T1000 (cell line): Measurements from ENCODE around the gene MBTD1.
"Not testable (repeated sequence)": the region's sequence is repeated elsewhere in the genome, so short reads cannot be mapped to it uniquely, and the experiment has no call there.

Source experiments
- DNase-seq: peaks from one replicate; lab custom pipeline; 2025; ENCODE audit warnings: mixed read lengths; lab: John Stamatoyannopoulos, UW

MBTD1 gene

DNA sequence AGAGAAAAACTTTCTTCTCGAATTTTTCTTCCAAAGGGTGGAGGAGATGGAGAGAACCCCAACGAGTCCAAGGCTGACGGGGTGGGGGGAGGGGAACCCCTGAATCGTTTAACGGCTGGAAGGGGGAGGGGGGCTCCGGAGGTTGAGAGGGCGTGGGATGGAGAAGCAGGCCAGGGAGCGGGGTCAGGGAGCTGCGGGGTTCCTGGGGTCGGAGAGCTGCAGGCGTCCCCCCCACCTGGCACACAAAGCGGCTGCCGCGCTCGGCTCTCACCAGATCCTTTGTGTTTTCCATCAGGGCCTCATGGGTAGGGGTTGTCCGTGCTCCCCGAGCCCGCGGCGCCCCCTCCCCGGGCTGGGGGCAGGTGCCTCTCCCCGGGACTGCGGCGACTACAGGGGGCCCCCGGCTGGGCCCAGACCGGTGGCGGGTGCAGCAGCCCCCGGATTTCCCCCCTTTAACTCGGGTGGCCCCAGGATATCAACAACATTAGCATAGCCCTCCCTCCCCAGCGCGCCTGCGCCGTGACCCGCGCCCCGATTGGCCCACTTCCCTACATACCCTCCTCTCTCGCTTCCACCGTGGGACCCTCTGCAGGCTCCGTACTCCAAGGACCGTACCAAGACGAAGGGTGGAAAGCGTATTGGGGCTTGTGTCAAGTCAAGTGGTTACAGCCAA is at the start of gene MBTD1:
MBTD1 (minus strand) TSS at position 486 of the 673 bp plus-strand sequence. CDS start 34,888 bp downstream, outside the sequence.
- peak; percentile 93 for DNase-seq

DNA sequence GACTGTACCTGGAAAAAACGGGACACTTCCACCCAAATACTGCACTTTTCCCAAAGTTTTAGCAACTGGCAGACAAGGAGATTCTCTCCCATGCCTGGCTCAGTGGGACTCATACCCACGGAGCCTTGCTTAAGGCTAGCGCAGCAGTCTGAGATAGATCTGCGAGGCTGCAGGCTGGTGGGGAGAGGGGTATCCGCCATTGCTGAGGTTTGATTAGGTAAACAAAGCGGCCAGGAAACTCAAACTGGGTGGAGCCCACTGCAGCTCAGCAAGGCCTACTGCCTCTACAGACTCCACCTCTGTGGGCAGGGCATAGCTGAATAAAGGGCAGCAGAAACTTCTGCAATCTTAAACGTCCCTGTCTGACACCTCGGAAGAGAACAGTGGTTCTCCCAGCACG is 45.3 kb upstream of the MBTD1 start:
- no peak for DNase-seq

DNA sequence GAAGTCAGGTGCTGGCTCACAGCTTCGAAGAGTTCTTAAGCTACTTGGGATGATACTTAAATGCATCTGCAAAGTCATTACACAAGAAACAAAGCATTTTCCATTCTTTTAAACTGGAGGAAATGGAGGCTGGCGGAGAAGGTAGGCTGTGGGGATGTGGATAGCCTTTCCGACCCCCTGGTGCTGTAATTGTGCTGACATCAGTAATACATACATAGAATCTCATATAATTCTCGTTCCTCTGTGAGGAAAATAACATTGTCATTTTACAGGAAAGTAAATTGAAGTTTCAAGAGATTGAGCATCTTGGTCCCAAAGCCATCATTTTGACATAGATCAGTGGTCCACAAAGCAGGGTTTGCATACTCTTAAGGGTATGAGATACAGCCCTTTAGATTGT is 40.0 kb upstream of the MBTD1 start:
- no peak for DNase-seq

GRCh38 chr17:51298508-51299371 is 38.9 kb upstream of the MBTD1 start:
- DNase-seq = no peak

GRCh38 chr17:51294338-51294737 is 34.5 kb upstream of the MBTD1 start:
- not testable (repeated sequence) for DNase-seq

GRCh38 chr17:51289696-51290111 is 29.9 kb upstream of the MBTD1 start:
- DNase-seq = no peak

GRCh38 chr17:51287412-51287811 is 27.6 kb upstream of the MBTD1 start:
- no peak for DNase-seq

GRCh38 chr17:51279183-51279582 is 19.3 kb upstream of the MBTD1 start:
- no peak for DNase-seq

GRCh38 chr17:51275381-51275780 is 15.5 kb upstream of the MBTD1 start:
- DNase-seq = no peak

DNA sequence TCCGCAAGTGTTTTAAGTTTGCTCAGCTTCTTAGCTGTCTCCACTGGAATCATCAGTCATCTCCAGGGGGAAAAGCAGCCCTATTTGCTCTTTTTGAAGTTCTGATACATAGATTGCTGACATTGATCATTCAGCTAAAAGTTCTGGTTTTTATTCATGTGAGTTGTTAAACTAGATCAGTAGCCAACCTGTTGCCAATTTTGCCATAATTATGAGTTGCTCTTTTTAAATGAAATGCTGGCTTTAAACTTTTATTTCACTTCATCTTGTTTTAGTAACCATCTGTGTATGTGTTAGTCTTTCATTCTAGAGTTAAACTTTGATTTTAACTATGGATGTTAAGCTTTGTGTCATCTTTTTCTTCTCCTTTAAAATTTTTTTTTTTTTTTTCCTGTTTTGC is 13.0 kb upstream of the MBTD1 start:
- DNase-seq = no peak

GRCh38 chr17:51270636-51271035 is 10.8 kb upstream of the MBTD1 start:
- no peak for DNase-seq

GRCh38 chr17:51269991-51270390 is 10.1 kb upstream of the MBTD1 start:
- no peak for DNase-seq

DNA sequence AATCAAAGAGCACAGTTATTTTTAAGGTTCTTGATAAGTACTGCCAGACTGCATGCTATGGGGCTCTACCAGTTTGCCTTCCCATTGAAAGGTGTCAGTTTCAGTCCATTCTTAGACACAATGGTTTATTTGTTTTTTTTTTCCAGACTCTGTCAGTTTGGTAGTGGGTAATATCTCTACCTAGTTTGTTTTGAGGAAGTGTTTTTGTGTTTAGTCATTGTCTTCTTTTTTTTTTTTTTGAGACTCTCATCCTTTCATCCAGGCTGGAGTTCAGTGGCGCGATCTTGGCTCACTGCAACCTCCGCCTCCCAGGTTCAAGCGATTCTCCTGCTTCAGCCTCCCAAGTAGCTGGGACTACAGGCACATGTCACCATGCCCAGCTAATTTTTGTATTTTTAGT is 4.6 kb upstream of the MBTD1 start:
- DNase-seq = not testable (repeated sequence)

- DNase-seq = no peak
Observed at GRCh38 chr17:51263006-51263405, 3.2 kb upstream of the MBTD1 start.

- DNase-seq = peak; percentile 65
Observed at GRCh38 chr17:51261024-51261963, 1.4 kb upstream of the MBTD1 start.

DNA sequence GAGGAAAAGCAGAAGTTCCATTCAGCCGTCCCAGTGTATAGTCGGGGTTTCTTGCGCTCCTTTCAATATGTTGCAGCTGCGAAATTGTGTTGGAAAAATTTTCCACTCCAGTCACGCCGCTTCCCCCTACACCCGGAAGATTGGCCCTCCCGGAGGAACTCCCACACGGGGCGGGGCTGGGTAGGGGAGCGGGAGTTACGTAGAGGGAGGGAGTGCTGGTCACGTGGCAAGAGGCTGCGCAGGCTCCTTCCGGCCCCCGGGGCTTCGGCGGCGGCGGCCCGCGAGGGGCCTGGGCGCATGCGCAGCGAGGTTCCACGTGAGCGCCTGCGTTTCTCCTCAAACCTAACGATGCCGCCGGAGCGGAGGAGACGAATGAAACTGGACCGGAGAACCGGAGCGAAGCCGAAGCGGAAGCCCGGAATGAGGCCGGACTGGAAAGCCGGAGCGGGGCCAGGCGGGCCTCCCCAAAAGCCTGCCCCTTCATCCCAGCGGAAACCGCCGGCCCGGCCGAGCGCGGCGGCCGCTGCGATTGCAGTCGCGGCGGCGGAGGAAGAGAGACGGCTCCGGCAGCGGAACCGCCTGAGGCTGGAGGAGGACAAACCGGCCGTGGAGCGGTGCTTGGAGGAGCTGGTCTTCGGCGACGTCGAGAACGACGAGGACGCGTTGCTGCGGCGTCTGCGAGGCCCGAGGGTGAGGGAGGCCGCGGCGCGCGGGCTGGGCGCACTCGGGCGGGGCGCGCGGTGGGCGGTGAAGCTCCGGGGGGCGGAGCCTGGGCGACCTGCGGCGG is 581 bp upstream of the MBTD1 start, which contains the start of gene UTP18:
UTP18 (plus strand) TSS at position 310 of the 787 bp plus-strand sequence; CDS start at position 349, 39 bp downstream.
- peak; percentile 95 for DNase-seq

GRCh38 chr17:51258756-51259563 is 889 bp downstream of the MBTD1 start:
- no peak for DNase-seq

- DNase-seq = no peak
Observed at GRCh38 chr17:51257150-51258081, 2.4 kb downstream of the MBTD1 start.

DNA sequence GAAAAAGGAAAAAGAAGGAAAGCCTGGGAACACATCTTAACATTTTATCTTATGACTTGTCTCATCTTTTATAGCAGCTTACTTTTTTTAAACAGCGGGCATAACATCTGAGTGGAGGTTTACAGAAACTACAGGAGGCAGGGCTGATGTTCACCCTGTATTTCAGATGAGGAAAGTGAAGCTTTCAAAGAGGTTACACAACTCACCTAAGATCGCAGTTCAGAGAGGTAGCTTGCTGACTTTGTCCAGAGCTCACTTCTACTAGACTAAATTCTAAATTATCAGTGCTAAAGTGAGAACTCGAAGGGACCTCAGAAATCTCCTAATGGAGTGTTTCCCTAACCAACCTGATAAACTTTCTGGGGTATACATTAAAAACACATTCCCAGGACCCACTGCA is 3.7 kb downstream of the MBTD1 start:
- DNase-seq = no peak
